HG02798 (cell line): ENCODE data around the gene BEST4.
"Not testable (repeated sequence)": the region's sequence is repeated elsewhere in the genome, so short reads cannot be mapped to it uniquely, and the experiment has no call there.

ENCODE experiments used
- ATAC-seq: cut with Tn5 transposase; IDR thresholded peaks from one replicate; pipeline ENCODE4 v1.9.1; 2021; ENCODE audit warnings: mild to moderate bottlenecking; ENCODE audit not compliant: unreplicated experiment, poor library complexity

The BEST4 gene

DNA sequence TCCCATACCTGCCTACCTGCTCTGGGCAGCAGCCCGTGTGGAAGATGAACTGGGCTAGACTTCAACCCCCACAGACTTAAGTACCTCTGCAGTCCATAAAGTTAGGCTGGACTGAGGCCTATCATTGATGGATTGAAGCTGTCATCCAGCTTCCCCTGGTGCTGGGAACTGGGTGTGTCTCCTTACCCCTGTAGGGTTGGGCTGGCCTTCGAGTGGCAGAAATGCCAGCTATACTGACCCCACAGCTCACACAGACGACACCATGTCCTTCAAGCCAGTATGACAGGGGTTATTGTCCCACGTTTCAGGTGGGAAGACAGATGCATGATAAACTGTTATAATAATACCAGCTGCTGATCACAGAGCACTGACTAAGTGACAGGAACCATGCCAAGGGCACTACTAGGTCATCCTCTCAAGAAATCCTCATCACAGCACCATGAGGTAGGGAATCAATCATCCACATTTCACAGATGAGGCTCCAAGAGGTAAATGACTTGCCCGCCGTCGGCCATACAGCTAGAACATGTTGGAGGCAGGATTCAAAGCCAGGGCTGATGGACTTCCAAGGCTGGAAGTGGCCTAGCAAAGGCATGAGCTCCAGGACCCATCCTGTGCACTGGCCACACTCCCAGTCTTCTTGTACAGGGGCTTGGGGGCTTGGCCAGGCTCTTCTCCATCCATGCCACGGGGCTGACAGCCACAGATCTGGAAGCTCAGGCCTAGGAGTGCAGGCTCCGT is at the start of gene BEST4:
BEST4 (minus strand) TSS at position 51 of the 741 bp plus-strand sequence. CDS start 465 bp downstream, outside the sequence.
- ATAC-seq = no peak

DNA sequence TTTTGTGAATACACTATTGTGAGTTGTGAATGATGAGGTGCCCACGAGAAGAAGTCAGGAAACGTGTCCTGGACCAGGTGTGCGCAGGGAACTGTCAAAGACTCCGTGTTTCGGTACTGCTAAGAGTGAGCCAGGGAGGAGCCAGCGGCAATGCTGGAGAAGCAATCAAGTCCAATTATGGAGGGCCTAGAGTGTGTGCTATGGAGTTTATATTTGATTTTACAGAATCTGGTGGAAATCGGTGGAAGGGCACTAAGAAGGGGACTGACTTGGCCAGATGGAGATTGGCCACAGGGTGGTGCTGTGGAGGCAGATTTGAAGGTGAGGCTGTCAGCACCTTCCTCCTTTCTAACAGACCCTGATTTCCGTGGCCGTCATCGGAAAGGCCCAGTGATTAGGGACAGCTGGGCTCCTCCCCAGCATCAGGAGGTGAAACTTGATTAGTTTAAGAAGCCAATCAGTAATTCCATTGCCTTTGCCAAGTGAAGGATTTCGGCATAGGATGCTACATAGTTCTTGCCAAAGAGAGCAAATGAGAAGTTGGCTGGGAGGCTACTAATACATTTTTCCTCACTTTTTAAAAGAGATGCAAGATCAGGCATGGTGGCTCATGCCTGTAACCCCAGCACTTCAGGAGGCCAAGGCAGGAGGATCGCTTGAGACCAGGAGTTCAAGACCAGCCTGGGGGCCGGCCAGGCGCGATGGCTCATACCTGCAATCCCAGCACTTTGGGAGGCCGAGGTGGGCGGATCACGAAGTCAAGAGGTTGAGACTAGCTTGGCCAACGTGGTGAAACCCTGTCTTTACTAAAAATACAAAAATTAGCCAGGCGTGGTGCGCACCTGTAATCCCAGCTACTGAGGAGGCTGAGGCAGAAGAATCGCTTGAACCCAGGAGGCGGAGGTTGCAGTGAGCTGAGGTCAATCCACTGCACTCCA is 48.0 kb upstream of the BEST4 start:
- ATAC-seq = peak; percentile 67

DNA sequence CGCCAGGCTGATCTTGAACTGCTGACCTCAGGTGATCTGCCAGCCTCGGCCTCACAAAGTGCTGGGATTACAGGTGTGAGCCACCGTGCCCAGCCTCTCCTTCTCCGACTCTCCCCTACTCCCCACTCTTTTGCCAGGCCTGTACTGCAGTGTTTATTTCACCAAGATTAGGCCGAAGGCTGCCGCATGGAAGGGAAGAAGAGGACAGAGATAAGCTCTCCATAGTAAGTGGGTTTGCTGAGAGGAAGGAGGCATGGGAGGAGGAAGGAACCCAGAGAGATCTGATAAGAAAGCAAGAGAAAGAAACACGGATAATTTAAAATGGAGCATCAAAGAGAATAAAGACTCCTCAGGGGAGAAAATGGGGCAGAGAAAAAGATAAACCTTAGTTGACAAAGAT is 46.4 kb upstream of the BEST4 start:
- ATAC-seq = no peak

DNA sequence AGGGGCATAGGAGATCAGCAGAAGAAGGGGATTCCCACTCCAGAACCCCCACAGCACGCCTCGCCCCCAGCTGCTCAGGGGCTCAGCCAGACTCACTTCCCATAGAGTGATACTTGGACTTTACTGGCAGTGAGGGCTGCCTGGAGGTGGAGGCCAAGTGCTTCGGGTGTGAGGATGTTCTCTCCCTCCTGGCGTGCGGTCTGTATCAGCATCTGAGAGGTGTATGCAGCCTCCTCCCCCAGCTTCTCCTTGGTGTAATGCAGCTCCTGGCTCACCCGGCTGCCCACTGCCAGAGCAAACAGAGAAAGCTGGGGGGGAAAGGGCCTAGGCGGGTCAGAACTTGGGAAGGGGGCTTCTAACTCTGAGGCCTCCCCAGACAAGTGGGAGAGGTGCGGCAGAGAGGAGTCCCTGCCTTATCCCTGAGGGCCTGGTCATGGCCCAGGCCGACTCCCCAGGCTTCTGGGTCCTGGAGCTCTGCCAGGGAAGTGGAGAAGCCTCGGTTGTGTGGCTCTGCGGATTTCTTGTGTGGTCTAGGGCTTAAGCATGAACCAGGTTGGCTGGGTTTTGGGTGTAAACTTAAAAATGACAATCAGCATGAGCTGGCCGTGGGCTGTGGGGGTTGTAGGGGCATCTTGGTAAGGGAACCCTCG is 44.2 kb upstream of the BEST4 start:
- no peak for ATAC-seq

DNA sequence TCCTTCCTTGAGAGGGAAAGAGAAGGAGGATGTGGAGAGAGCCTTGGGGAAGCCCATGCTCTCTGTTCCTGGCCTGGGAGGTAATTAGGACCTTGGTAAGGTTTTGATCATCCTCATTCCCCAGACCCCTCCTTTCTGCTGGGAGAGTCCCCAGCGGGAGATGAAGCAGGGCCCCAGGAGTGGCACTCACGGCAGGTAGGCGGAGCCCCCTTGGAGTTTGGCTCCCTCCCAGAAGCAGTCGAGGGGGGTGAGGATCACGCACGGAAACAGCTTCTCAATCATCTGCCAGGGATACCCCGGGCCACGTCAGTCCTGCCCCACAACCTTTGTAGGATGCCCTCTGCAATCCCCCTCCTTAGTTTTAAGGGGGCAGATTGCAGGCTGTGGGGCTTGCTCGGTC is 43.5 kb upstream of the BEST4 start:
- no peak for ATAC-seq

DNA sequence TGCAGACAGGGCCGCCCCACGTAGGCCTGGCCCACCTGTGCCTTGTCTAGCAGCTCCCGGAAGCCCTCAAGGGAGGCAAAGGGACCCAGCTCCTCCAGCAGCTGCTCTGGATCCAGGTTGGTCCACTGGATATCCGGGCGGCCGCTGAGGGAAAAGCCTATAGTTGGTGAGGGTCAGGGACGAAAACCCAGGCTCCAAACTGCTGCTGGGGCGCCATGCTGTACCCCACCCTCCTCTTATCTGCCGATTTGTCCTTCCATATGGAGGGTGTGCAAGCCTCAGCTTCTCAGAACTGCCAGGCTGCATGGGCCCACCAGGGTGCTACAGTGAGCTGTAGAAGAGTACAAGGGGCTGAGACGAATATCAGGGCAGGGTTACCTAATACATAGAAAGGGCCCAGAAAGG is 42.9 kb upstream of the BEST4 start:
- no peak for ATAC-seq

DNA sequence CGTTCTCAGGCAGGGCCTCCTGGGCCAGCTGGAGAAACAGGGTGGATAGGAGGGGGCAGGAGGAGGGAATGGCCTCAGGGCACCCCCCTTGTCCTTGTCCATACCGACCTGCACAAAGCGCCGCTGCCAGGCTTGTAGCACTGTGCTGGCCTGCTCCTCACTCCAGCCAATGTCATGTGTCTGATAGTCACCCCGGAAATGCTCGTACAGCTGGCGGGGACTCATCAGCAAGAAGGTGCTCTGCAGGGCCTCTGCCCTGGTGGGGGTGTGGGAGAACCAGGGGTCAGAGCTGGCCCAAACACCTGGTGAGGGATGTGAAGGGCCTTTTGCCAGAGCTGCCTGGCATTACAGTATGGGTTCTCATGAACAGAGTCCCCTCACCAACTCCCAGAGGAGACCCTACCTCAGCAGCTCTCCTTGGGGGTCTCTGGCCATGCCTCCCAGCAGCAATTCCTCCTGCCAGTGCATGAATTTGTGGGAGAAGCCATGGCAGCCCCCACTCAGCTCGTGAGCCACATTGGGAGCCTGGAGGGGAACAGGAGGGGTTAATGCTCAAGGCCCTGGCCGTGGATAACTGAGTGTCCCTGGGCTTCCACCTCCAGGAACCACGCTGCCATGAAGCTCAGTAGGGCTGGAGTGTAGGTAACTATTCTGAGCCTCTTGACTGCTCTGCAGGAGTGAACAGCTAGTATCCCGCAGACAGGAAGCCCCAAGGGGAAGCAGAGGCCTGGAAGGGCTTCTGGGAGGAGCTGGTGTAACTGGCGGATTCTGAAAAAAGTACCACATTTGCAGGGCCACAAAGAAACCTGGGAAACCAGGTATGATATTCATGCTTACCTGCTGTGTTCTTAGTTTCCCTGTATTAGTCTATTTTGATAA is 41.8 kb upstream of the BEST4 start:
- ATAC-seq = no peak

DNA sequence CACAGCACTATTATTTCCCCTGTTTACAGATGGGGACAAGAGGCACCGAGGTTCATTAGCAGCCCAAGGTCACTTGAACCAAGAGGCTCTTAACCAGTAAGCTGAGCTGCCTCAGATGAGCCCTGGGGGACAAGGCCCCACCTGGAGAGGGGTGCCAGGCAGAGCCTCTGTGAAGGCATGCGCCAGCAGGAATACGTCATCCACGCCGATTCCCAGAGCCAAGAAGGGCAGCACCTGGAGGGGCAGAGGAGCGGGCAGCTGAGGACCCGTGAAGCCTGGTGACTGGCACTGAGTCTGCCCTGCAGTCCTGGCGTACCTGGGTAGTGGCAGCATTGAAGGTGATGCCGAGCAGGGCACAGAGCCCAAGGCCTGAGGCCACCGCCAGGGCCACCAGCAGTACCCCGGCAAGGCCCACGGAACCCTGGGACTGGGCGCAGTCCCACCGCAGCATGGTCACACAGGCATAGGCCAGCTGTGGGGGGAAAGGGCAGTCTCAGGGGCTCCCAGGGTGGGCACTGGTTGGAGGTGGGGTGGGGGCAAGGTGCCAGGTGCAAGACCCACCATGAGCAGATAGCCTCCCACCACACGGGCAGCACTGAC is 41.0 kb upstream of the BEST4 start:
- ATAC-seq = no peak

DNA sequence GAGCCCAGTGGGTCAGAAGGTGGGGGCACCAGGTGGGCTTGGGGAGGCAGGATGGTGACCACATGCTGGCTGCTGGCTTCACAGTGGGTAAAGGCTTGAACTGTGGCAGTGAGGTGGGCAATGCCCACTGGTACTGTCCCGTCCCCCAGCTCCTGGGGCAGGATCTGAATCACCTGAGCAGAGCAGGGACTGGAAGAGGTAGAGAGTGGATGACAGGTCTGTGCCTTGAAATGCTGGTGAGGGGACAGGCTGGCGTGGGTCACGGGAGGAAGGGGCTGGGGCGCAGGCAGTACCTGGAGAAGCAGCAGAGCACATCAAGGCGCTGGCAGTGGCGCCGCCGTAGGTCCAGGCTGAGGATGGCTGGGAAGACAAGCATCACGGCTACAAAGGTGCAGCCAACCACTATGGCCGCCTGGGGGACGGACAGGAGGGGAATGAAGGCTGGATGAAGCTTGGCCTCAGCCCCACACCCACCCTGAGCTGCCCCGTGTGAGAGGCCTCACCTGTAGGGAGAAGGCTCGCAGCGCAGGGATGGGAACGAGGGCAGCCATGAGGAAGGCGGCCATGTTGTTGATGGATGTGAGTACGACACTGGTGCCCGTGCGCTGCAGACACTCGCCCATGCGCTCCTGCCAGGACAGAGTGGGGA is 40.2 kb upstream of the BEST4 start:
- ATAC-seq = no peak

DNA sequence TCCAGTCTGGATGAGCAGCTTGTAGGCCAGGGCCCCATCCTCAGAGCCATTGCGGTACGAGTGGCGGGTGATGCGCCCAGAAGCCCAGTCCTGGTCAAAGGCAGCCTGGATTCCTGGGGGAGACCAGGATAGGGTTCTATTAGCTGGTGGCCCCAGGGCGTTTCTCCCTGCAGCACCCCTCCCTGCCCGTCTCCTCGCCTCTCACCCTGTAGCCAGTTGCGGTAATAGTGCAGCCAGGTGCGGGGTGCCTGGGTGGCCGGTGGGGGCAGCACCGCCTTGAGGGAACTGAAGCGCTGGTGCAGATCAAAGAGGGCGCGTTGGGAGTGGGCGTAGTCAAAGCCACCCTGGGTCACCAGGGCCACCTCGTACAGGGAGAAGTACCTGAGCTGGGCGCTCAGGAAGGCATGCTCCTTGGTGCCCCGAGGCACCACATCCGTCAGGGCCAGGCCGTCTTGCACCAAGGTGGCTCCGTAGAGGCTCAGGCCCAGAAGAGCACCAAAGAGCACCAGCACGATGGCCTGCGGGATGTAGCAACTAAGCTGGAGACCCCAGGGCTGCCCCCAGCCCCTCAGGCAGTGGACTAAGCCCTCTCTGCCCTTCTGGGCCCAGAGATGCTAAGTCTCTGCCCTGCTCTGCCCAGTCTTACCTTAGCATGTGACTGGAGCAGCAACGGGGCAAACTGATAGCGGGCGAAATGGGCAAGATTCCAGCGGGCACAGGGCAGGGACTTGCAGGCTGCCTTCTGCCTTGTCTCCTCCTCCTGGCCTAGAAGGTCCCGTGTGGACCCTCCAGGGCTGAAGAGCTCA is 39.4 kb upstream of the BEST4 start:
- ATAC-seq = no peak

DNA sequence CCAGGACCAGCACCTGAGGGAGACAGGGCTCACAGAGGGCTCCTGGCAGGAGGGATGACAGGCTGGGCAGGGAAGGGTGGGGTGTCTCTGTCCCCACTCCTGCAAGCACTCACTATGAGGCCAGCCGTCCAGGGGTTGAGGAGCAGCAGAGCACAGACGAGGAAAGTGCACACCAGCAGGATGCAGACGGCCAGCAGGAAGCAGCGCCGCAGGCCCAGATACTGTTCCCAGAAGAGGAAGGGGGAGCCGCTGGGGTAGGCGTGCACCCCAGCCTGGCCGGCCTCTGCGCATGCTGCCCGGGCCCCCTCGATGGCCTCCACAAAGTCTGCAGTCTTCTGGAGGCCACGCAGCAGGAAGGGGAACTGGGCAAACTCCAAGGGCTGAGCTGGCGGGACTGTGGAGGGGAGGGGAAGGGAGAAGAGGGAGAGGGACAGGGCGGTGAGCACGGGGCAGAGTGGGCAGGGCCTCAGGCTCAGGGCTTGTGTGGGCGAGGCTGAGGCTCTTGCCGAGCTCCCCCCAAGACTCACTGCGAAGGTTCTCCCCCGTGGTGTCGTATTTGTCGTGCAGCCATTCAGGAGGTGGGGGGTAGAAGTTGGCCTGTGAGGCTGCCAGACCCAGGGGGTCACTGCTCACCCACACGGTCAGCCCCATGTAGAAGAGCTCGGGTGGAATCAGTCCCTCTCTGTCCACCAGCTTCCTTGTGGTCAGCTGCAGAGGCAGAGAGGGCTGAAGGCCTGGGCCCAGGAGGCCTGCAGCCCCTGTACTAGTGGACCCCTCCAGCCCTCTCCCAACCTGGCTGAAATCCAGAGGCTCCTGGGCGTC is 38.6 kb upstream of the BEST4 start:
- no peak for ATAC-seq

DNA sequence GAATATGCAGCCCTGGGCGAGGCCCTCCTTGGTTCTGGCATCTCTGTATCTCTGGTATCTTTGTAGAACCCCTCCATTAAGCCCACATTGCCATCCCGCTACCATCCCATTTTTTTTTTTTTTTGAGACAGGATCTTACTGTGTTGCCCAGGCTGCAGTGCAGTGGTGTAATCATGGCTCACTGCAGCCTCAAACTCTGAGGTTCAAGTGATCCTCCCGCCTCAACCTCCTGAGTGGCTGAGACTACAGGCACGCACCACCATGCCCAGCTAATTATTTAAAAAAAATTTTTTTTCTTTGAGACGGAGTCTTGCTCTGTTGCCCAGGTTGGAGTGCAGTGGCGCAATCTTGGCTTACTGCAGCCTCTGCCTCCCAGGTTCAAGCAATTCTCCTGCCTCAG is 36.4 kb upstream of the BEST4 start:
- not testable (repeated sequence) for ATAC-seq

DNA sequence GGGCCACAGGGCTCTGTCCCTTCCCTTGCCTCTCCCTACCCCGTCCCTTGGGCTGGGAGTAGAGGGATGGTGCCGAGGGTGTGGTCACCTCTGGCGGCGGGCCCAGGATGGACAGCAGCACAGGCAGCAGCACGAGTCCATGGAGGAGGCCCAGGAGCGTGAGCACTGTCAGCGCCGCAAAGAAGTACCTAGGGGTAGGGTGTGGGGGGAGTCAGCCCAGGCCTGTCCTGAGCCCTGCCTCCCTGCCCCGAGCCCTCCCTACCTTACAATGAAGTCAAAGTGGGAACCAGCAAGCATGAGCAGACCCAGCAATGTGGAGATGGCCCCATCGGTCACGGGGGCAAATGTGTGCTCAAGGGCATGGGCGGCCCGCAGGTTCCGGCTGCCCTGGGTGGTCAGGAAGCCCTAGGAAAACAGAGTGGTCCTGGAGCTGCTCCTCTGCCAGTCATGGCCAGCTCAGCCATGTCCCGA is 35.0 kb upstream of the BEST4 start:
- no peak for ATAC-seq

DNA sequence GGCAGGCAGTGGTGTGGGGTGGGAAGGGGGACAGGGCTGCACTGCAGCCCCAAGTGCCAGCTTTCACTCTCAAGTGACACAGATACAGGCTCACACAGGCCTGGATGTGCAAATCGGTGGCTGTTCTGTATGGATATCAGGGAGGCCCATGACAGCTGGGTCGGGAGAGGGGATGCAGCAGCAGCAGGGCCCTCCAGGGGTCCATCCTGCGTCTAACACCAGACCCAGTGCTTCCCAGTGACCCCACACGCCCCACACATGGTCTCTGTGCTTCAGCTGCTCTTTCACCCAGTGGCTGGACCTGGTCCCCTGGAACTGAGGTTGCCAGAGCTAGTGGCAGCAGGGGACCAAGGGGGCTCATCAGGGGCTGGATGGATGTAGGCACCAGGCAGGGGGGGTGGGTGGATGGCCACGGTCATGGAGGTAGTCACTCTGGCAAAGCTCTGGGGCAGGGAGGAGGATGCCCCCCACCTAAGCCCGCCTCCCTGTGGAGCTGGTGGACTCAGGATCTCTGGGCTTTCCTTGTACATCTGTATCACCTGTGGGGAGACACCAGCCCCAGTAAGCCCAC is 34.2 kb upstream of the BEST4 start:
- no peak for ATAC-seq

DNA sequence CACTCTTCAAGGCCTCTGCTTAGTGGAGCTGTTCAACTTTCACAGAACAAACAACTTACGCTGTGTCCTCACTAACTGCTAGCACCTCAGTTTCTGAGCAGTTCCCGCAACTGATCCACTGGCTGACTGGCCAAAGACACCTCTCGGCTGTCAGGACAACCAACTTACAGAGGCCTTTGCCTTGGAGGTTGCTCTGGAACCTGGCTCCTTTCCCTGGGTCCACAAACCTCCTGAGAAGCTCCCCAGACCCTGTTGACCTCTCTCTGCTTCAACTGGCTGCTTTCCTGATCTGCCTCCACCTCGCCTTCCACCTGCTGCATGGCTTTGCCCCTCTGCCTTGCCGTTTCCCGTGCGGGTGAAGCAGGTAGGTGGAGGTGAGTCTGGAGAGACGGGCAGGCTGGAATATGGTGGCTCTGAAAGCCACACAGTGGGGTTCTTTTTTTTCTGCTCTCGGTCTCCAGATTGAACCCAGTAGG is 33.3 kb upstream of the BEST4 start:
- no peak for ATAC-seq

DNA sequence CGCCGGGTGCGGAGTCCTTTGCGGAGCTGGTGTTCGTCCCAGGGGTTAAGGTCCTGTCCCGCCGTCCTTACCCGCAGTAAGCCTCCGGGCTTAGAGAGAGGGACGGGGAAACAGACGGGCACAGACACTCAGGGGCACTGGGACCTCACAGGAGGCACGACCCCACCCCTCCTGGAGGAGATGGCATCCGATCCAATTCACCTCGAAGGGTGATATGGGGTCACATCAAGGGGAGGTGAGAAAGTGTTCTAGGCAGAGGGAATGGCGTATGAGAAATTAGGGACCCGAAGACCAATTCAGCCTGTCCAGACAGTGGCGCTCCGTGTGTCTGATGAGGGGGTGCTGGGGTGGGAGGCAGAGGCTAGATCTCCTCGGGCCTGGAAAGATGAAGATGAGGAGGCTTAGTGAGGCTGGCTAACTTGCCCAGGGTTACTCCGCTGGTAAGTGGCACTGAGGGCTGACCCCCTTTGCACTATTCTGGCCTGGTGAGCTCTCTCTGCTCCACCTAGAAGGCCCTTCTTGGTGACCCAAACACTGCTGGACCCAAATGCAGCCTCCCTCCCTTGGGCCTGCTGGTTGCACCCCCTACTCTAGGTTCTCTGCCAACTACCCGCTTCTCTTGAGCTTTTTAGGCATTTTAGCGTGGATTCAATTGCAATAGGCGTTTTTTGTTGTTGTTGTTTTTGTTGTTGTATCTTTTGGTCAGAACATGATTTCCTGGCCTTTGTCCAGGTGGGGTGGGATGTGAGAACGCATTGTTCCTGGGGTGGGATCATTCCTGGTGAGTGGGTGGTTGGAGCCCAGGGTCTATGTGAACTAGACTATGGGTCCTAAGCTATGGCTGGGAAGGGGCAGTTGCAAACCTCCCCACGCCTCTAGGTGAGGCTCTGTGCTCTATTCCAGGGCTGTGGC is 32.6 kb upstream of the BEST4 start:
- ATAC-seq = peak; percentile 16
